CD4-positive, alpha-beta T cell treated with Interleukin-15 for 1 hour (primary cell): ENCODE data around the gene SH3RF3.

Experiments
- DNase-seq: peaks from one replicate; pipeline ENCODE4 v3.0.0-alpha.2; 2020

Gene SH3RF3

GRCh38 chr2:109402980-109403840 is 274.2 kb downstream of the SH3RF3 start:
- no peak for DNase-seq

DNA sequence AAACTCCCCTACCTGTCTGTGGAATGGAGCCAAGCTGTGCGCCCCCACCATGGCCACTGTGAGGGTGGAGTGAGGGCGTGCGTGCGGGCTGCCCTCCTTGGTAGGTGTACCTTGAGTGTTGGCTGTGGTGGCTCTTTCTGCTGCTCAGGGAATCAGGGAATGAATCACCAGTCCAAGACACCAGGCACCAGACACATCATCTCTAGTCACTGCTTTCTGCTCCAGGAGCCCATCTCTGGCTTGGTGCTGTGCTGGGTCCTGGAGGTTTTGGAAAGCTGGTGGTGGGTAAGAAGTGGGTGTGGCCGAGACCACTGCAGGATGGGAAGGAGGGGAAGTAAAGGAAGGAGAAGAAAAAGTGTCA is 274.8 kb downstream of the SH3RF3 start:
- DNase-seq: no peak

GRCh38 chr2:109404681-109405080 is 275.7 kb downstream of the SH3RF3 start:
- no peak for DNase-seq

- DNase-seq: no peak
Observed at GRCh38 chr2:109405873-109406272, 276.9 kb downstream of the SH3RF3 start.

DNA sequence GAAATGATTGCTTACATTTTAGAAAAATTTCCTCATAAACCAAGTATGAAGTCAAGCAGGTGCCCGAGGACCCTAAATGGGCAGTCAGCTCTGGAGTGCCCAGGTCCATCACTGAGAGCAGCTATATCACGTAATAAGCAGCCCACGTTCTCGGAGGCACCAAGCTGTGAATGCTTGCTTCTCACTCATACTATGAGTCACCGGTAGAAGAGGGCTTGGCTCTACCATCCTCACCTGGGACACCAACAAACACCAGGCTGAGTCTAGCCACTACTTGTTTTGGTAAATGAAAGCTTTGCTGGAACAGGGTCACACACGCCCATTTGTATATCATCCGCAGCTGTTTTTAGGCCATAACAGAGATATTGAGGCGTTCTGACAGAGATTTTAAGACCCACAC is 277.3 kb downstream of the SH3RF3 start:
- DNase-seq: no peak

DNA sequence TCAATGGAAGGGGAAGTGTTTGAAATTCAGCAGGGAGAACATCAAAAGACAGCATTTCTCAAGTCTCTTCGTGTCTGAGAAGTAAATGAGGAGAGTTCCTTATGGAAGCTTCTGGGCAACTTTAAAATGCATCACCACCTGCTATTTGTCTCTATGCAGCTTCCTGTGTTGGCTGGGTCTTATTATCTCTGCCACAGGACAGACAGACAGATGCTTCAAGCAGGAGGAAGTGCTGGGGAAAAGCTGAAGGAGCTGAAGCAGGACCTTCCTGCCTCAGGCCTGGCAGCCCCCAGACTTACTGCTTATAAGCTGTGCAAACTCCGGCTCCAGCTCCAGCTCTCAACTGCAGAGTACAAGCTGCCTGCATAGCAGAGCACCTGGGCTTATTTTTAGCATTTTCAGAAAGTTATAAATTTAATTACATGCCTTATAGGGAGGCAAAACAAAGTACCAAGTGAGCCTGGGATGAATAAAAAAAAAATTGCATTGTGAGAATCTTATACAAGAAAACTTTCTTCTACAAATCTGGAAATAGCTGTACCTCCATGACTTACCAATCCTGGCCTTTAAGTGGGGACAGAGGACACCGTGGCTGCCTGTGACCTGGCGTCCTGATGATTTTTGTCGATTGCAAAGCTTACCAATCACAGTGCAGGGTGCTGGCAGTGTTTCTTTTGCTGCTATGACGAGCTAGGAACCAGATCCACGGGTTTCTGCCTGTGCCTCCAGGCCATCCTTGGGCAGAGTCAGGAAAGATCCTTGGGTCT is 278.5 kb downstream of the SH3RF3 start:
- DNase-seq: no peak

GRCh38 chr2:109408043-109408335 is 279.0 kb downstream of the SH3RF3 start:
- no peak for DNase-seq

GRCh38 chr2:109409321-109410038 is 280.5 kb downstream of the SH3RF3 start:
- no peak for DNase-seq

DNA sequence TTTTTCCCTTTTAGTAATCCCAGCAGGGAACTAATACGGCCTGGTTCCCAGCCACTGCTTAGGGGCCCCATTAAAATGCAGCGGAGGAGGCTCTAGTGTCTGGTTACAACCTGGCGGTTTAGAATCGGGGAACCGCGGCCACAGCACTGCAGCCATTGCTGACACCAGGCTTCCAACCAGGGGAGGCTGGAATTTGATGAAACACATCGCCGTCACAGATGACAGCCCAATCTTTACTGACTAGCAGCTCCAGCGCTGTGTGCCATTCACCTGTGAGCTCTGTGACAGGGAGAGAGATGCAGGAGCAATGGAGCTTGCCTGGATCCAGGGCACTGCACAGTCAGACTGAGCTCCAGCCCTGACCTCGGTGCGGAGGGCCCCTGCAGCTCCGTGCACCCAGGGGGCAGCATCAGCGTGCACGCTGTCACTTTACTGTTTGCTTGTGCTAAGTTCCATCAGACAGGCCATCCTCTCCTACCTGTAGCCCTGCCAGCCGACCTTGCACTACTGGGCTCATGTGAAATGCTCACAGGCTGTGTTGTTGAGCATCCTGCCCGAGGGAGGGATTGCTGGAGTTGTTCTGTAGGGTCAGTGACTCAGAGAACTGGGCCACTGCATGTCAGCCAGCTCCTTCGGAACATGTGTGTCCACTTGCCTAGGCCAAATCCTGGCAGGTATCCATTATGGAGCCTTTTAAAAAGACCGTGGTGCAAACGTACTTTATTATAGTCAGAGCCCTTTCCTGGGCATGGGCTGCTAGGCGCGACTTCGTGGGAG is 281.2 kb downstream of the SH3RF3 start:
- no peak for DNase-seq

GRCh38 chr2:109411640-109412325 is 282.8 kb downstream of the SH3RF3 start:
- no peak for DNase-seq

- DNase-seq: no peak
Observed at GRCh38 chr2:109415581-109416013, 286.6 kb downstream of the SH3RF3 start.

GRCh38 chr2:109417701-109418335 is 288.8 kb downstream of the SH3RF3 start:
- no peak for DNase-seq

GRCh38 chr2:109418716-109419115 is 289.7 kb downstream of the SH3RF3 start:
- DNase-seq: no peak

GRCh38 chr2:109419171-109419756 is 290.3 kb downstream of the SH3RF3 start:
- no peak for DNase-seq

DNA sequence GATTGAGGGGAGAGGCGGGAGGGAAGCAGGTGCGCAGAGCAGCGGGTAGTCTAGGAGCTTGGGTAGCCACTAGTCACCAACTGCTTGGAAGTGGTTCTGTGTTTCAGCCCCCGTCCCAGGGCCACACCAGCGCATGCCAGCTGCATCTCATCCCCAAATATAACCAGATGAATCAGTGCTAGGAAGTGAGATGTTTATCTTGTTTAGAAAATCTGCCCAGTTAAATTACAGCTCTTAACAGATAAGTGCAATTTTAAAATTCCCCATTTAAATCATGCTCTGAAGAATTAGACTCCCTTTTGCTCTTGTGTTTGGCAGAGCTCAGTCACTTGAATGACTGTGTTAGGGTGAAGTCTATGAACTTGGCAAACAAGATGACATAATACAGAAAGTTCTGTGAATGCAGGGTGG is 291.0 kb downstream of the SH3RF3 start:
- no peak for DNase-seq

DNA sequence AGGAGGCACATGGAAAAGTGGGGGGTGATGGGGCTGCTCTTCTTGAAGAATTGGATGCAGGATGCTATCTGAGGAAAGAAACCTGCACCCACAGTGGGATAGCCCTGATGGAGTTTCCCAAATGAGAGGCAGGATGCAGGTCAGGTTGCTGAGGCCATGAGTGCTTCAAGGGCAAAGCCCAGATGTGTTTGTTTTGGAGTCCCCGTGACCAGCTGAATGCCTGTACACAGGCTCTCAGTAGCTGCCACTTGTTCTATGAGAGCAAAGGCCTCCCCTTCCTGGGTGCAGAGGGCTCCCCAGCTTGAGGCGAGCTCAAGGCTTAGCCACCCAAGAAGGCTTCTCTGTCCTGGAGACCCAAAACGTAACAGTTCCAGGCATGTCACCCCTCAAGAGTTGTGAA is 292.1 kb downstream of the SH3RF3 start:
- no peak for DNase-seq

GRCh38 chr2:109421642-109422041 is 292.6 kb downstream of the SH3RF3 start:
- DNase-seq: no peak

GRCh38 chr2:109422071-109422757 is 293.2 kb downstream of the SH3RF3 start:
- no peak for DNase-seq

DNA sequence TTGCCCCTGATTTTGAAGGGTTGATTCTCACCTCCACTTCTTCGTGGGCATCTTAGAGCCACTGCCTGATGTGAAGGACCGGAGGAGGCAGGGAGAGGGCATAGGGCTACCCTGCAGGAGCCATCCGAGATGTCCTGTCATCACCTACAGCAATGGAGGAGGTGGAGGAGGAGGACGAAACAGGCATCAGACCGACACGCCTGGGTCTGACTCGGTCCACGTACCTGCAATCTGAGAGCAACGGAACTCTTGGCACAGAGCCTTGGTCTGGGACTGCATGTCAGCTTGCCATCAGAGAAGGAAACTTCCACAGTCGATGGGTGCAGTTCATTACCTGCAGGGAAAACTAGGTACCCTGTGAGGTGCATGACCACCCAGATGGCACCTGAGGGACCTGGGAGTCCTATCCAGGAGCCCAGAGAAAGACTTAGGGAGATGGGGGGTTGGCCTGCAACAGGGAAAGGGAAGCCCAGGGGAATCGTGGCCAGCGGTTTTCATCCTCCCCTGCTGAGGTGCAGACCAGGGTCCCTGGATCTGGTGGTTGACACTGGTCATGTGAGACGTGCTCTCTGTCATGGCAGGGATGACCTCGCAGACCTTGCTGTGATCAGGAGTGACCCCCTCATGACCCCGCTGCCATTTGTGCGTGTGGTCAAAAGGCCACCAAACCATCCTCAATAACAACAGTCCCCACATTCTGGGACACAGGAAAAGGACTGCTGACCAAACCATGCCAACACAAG is 293.9 kb downstream of the SH3RF3 start:
- no peak for DNase-seq
